Stimulated activated CD4-positive, alpha-beta T cell treated with anti-CD3 and anti-CD28 coated beads, TNF-alpha, amount 100 ng/mL, for 48 hours (primary cell): ENCODE results near the gene TCIRG1.

Experiments
- DNase-seq, 3 donors: peaks; one replicate each; pipeline ENCODE4 v3.0.0-alpha.2; 2020; ENCODE audit warnings: low read depth in 3 of 3

The TCIRG1 gene

GRCh38 chr11:68051191-68052136 is 12.6 kb downstream of the TCIRG1 start:
- DNase-seq: no peak

- no peak for DNase-seq
These were observed 13.5 kb downstream of the TCIRG1 start for GRCh38 chr11:68052137-68052873.

GRCh38 chr11:68053117-68053516 is 14.3 kb downstream of the TCIRG1 start:
- no peak for DNase-seq

GRCh38 chr11:68053981-68054812 is 15.4 kb downstream of the TCIRG1 start:
- DNase-seq: no peak

- no peak for DNase-seq
These were observed 17.8 kb downstream of the TCIRG1 start for GRCh38 chr11:68056317-68057285.

GRCh38 chr11:68057807-68058206 is 19.0 kb downstream of the TCIRG1 start:
- no peak for DNase-seq

GRCh38 chr11:68061508-68061907 is 22.7 kb downstream of the TCIRG1 start:
- DNase-seq: no peak

GRCh38 chr11:68064926-68065325 is 26.1 kb downstream of the TCIRG1 start:
- DNase-seq: no peak

GRCh38 chr11:68065841-68066240 is 27.0 kb downstream of the TCIRG1 start:
- DNase-seq: no peak

GRCh38 chr11:68066742-68067141 is 27.9 kb downstream of the TCIRG1 start:
- DNase-seq: no peak

- no peak for DNase-seq
These were observed 29.2 kb downstream of the TCIRG1 start for GRCh38 chr11:68067991-68068390.

- DNase-seq: no peak
These were observed 32.6 kb downstream of the TCIRG1 start for GRCh38 chr11:68071281-68072048.

- DNase-seq: no peak
These were observed 35.9 kb downstream of the TCIRG1 start for GRCh38 chr11:68074584-68075352.

GRCh38 chr11:68076371-68077042 is 37.7 kb downstream of the TCIRG1 start:
- DNase-seq: no peak

- no peak for DNase-seq
These were observed 39.1 kb downstream of the TCIRG1 start for GRCh38 chr11:68077617-68078582.

- DNase-seq: no peak
These were observed 42.0 kb downstream of the TCIRG1 start for GRCh38 chr11:68080860-68081259.

GRCh38 chr11:68081691-68082090 is 42.9 kb downstream of the TCIRG1 start:
- no peak for DNase-seq
